Tibial nerve (tissue), 4 donors: Measurements from ENCODE around the gene SIGMAR1. TPM values are rescaled to one million over a fixed set of nuclear protein-coding genes. Genes with fewer than 3 reads are reported as not detected.

Source experiments
- DNase-seq, 2 donors: peaks; one replicate each; pipeline ENCODE4 v3.0.0-alpha.2; 2019; ENCODE audit warnings: low spot score in 2 of 2
- H3K27ac ChIP-seq, 4 donors: fragments of 200-600 bp; sonication (generic) in 3 of 4; one replicate each; pipeline ENCODE4 v1.5.1; 2017 to 2019; ENCODE audit warnings: mild to moderate bottlenecking in 1 of 4
- H3K27me3 ChIP-seq, 2 donors: fragments of 200-600 bp; sonication (generic) in 1 of 2; one replicate each; pipeline versions ENCODE4 v1.5.1 to v1.6.0; 2017 to 2019
- H3K36me3 ChIP-seq, 3 donors: fragments of 200-600 bp; sonication (generic); one replicate each; pipeline ENCODE4 v1.5.1; 2018 to 2019
- H3K4me1 ChIP-seq, 4 donors: fragments of 200-600 bp; sonication (generic) in 3 of 4; one replicate each; pipeline ENCODE4 v1.5.1; 2017 to 2019
- H3K4me3 ChIP-seq, 4 donors: fragments of 200-600 bp; sonication (generic) in 3 of 4; one replicate each; pipeline ENCODE4 v1.5.1; 2017 to 2019; ENCODE audit warnings: mild to moderate bottlenecking in 1 of 4, moderate library complexity in 1 of 4
- H3K9me3 ChIP-seq, 4 donors: fragments of 200-600 bp; sonication (generic) in 3 of 4; one replicate each; pipeline ENCODE4 v1.5.1; 2017 to 2019
- EP300 ChIP-seq, 2 donors: sonication (generic); formaldehyde crosslinking; IDR thresholded peaks; one replicate each; pipeline ENCODE4 v1.6.1; 2017; ENCODE audit warnings: antibody characterized with exemption in 2 of 2, mild to moderate bottlenecking in 1 of 2
- POLR2A ChIP-seq, 2 donors: fragments of 450-650 bp; IDR thresholded peaks; one replicate each; pipeline ENCODE4 v1.6.1; 2017; ENCODE audit warnings: antibody characterized with exemption in 2 of 2, mild to moderate bottlenecking in 2 of 2, moderate library complexity in 2 of 2
- WGBS, 2 donors: methylation state at CpG; one replicate each; pipeline ENCODE4 v1.1.5; 2018; 5-methylcytosine and 5-hydroxymethylcytosine counted together
- total RNA-seq, 4 donors: library from RNA; depleted of rRNA; stranded (reverse); fragments of >200 nt; gene quantifications; one replicate each; pipeline ENCODE4 v1.1.0, GENCODE V29; 2016
- TF ChIP-seq, protein P1 (sequence below), 5 experiments: fragments of 200-600 bp in 3 of 5; fragments of 450-650 bp in 2 of 5; sonication (generic) in 3 of 5; IDR thresholded peaks; one replicate each; pipeline ENCODE4 v1.5.1; 2016 to 2019; ENCODE audit warnings: antibody characterized with exemption in 5 of 5, mild to moderate bottlenecking in 3 of 5, moderate library complexity in 2 of 5

The SIGMAR1 gene
- total RNA-seq, 4 donors from 2014 or later, result 92.6 to 128 (median 107) TPM

DNA sequence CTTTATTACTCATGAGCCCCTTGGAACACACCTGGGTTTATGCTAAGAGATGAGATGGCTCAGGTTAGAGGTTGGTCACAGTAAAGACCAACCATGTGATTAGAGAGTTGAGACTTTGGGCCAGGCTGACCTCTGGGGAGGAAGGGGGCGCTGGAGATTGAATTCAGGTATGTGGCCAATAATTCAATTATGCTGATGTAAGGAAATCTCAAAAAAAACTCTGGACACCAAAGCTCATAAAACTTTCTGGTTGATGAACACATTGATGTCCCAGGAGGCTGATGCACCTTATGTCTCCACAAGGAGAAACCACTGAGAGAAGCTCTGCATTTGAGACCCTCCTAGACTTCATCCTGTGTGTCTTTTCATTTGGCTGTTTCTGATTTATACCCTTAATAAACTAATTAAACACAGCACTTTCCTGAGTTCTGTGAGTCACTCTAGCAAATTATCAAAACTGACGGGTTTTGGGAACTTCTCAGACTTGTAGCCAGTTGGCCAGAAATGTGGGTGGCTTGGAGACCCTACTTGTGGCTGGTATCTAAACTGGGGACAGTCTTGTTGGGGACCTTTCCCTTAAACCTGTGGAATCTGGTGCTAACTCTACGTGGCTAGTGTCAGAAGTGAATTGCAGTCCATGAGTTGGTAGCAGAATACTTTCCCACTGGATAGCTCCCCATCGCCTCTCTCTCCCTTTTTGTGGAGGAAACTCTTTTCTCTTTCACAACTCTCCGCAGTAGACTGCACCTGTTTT lies 32.4 kb upstream of the SIGMAR1 start:
- H3K27me3 ChIP-seq, result no peaks in the 10 kb centered on the region
- H3K27ac ChIP-seq, result no peak overlapping the region
- no peaks in the 10 kb centered on the region for H3K9me3 ChIP-seq
- no peak for DNase-seq
- no peak overlapping the region for H3K4me3 ChIP-seq
- peaks cover 0 to 37% (median 0%) of the 10 kb centered on the region in 3 donors for H3K36me3 ChIP-seq
- TF ChIP-seq, protein P1, sequence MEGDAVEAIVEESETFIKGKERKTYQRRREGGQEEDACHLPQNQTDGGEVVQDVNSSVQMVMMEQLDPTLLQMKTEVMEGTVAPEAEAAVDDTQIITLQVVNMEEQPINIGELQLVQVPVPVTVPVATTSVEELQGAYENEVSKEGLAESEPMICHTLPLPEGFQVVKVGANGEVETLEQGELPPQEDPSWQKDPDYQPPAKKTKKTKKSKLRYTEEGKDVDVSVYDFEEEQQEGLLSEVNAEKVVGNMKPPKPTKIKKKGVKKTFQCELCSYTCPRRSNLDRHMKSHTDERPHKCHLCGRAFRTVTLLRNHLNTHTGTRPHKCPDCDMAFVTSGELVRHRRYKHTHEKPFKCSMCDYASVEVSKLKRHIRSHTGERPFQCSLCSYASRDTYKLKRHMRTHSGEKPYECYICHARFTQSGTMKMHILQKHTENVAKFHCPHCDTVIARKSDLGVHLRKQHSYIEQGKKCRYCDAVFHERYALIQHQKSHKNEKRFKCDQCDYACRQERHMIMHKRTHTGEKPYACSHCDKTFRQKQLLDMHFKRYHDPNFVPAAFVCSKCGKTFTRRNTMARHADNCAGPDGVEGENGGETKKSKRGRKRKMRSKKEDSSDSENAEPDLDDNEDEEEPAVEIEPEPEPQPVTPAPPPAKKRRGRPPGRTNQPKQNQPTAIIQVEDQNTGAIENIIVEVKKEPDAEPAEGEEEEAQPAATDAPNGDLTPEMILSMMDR (IDR thresholded peaks at IDR 0.05), result no peak
- TF ChIP-seq EP300 (IDR thresholded peaks at IDR 0.05) (no peak), POLR2A (IDR thresholded peaks at IDR 0.05) (no peak)
- peaks cover 0 to 12% (median 4%) of the 10 kb centered on the region in 4 donors for H3K4me1 ChIP-seq
- 93 to 94% methylated on average over 5 of the region's 5 CpGs for WGBS, 2 donors

- DNase-seq, result peak; percentile 92 to 98
- Histone ChIP-seq H3K27me3 (no peaks in the 10 kb centered on the region), H3K9me3 (no peaks in the 10 kb centered on the region), H3K4me3 (peak overlapping the region; percentile 75 to 89 (median 86)), H3K27ac (peak overlapping the region; percentile 99 to 100 (median 100)), H3K4me1 (peaks cover 0 to 30% (median 7%) of the 10 kb centered on the region in 4 donors), H3K36me3 (peaks cover 0 to 50% (median 0%) of the 10 kb centered on the region in 3 donors)
- TF ChIP-seq EP300 (IDR thresholded peaks at IDR 0.05) (peak; percentile 87 to 93), POLR2A (IDR thresholded peaks at IDR 0.05) (peak; percentile 58 to 81)
- TF ChIP-seq, protein P1 (IDR thresholded peaks at IDR 0.05), result no peak
- WGBS, 2 donors, result 3 to 4% methylated on average over 31 to 46 of the region's 55 CpGs
These were observed 28.0 kb upstream of the SIGMAR1 start for GRCh38 chr9:34665381-34666250.

GRCh38 chr9:34665067-34665380 lies 27.4 kb upstream of the SIGMAR1 start:
- Histone ChIP-seq H3K4me1 (peaks cover 0 to 30% (median 7%) of the 10 kb centered on the region in 4 donors), H3K4me3 (peak overlapping the region; percentile 75 to 89 (median 86)), H3K36me3 (peaks cover 0 to 51% (median 0%) of the 10 kb centered on the region in 3 donors), H3K9me3 (no peaks in the 10 kb centered on the region), H3K27ac (peak overlapping the region; percentile 99 to 100 (median 100)), H3K27me3 (no peaks in the 10 kb centered on the region)
- TF ChIP-seq POLR2A (IDR thresholded peaks at IDR 0.05), result no peak
- no peak for TF ChIP-seq EP300 (IDR thresholded peaks at IDR 0.05)
- TF ChIP-seq, protein P1 (IDR thresholded peaks at IDR 0.05), result peak in 1 of 5 experiments; percentile 11
- DNase-seq, result no peak
- WGBS, 2 donors, result 1 to 4% methylated on average over 20 to 23 of the region's 26 CpGs

- H3K27ac ChIP-seq, result peak overlapping the region; percentile 99 to 100 (median 100)
- TF ChIP-seq POLR2A (IDR thresholded peaks at IDR 0.05) (no peak), EP300 (IDR thresholded peaks at IDR 0.05) (peak in 1 of 2 donors; percentile 21)
- TF ChIP-seq, protein P1 (IDR thresholded peaks at IDR 0.05), result peak; percentile 69 to 86 (median 83)
These were observed 26.9 kb upstream of the SIGMAR1 start for GRCh38 chr9:34664281-34665066.

More at GRCh38 chr9:34664281-34665066, 26.9 kb upstream of the SIGMAR1 start:
- Histone ChIP-seq H3K4me3 (peak overlapping the region; percentile 75 to 89 (median 86)), H3K9me3 (no peaks in the 10 kb centered on the region), H3K36me3 (peaks cover 0 to 51% (median 0%) of the 10 kb centered on the region in 3 donors), H3K27me3 (no peaks in the 10 kb centered on the region), H3K4me1 (peaks cover 0 to 30% (median 7%) of the 10 kb centered on the region in 4 donors)
- 13% methylated on average over 18 of the region's 18 CpGs for WGBS, 2 donors
- peak; percentile 70 to 92 for DNase-seq
